DOHH2 (cell line): ENCODE data around the gene MLIP.

Experiments
- EZH2phosphoT487 ChIP-seq: fragments of 200-600 bp; sonication (generic); IDR thresholded peaks from 2 replicates; pipeline ENCODE4 v1.6.1; 2017; ENCODE audit warnings: borderline replicate concordance, mild to moderate bottlenecking, antibody characterized with exemption, low read length, moderate library complexity, mixed read lengths
- TF ChIP-seq, protein P1 (sequence below): fragments of 200-600 bp; sonication (generic); IDR thresholded peaks from one replicate; pipeline ENCODE4 v1.5.1; 2014; ENCODE audit warnings: antibody characterized with exemption, mild to moderate bottlenecking, low read depth, low read length; ENCODE audit not compliant: poor library complexity, severe bottlenecking

DNA sequence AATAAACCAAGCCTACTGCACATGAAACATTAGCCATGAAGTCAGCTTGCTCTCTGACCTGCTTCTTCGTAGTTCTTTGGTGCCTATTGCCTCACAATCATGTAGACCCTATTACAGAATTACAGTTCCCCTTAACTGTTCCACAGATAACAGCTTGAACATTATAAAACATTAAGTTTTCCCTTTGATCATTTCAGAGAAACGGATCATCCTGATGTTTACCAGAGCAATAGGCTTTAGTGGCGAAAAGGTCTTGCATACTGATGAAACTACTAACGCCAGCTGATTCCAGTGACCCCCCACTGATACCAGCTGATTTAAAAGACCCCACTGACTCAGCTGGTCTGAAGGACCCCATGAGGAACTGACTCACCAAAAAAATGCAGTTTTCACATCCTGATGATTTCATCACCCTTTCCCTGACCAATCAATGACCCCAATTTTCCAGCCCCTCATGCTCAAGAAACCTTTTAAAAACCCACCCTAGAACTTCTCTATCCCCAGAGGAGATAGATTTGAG lies 39.4 kb upstream of the MLIP start:
- TF ChIP-seq, protein P1, sequence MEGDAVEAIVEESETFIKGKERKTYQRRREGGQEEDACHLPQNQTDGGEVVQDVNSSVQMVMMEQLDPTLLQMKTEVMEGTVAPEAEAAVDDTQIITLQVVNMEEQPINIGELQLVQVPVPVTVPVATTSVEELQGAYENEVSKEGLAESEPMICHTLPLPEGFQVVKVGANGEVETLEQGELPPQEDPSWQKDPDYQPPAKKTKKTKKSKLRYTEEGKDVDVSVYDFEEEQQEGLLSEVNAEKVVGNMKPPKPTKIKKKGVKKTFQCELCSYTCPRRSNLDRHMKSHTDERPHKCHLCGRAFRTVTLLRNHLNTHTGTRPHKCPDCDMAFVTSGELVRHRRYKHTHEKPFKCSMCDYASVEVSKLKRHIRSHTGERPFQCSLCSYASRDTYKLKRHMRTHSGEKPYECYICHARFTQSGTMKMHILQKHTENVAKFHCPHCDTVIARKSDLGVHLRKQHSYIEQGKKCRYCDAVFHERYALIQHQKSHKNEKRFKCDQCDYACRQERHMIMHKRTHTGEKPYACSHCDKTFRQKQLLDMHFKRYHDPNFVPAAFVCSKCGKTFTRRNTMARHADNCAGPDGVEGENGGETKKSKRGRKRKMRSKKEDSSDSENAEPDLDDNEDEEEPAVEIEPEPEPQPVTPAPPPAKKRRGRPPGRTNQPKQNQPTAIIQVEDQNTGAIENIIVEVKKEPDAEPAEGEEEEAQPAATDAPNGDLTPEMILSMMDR: no peak
- TF ChIP-seq EZH2phosphoT487: no peak
